Endothelial cell of umbilical vein (primary cell): ENCODE data around the gene SH3GLB2. TPM values are rescaled to one million over a fixed set of nuclear protein-coding genes. Genes with fewer than 3 reads are reported as not detected.

Experiments
- BruUV-seq: library from RNA; stranded (reverse); fragments of 400-500 nt; replicated peaks from 2 replicates; lab custom pipeline; 2021; lab: Mats Ljungman, UMichigan
- CTCF ChIA-PET: fragments of 300-600, 350-600 bp; sonication (Branson Sonifier 250); formaldehyde crosslinking; loops from one replicate; lab custom pipeline; 2021; ENCODE audit warnings: antibody characterized with exemption, inconsistent platforms; lab: Charles Lee
- POLR2A ChIA-PET: fragments of 300-600, 350-600 bp; sonication (Branson Sonifier 250); formaldehyde crosslinking; loops from one replicate; lab custom pipeline; 2021; ENCODE audit warnings: antibody characterized with exemption, inconsistent platforms; lab: Charles Lee
- DNase-seq: peaks from one replicate; pipeline ENCODE4 v3.0.0-alpha.2; 2011; ENCODE audit warnings: low read depth, low spot score
- FAIRE-seq: peaks from 2 replicates; lab custom pipeline; 2011; peaks lifted over from hg19 to GRCh38; lab: Jason Lieb, UNC
- H2AFZ ChIP-seq: 2 replicates; pipeline ENCODE4 v1.6.0; 2012; ENCODE audit warnings: low read depth, low read length, control low read depth, inconsistent platforms
- H3K27ac ChIP-seq: 2 replicates; pipeline ENCODE4 v1.5.1; 2011; ENCODE audit warnings: low read depth, mild to moderate bottlenecking, control low read depth, low read length, moderate library complexity; ENCODE audit not compliant: insufficient read depth
- H3K27me3 ChIP-seq, 2 experiments: 2 replicates each; pipeline versions ENCODE4 v1.6.0 to v1.6.1; 2011; ENCODE audit warnings: low read length in 2 of 2, mixed read lengths in 1 of 2; ENCODE audit not compliant: control insufficient read depth in 2 of 2, insufficient read depth in 2 of 2
- H3K36me3 ChIP-seq, 2 experiments: 2 replicates in 1 of 2; 3 replicates in 1 of 2; pipeline ENCODE4 v1.5.1; 2011; ENCODE audit warnings: low read length in 2 of 2, mild to moderate bottlenecking in 1 of 2, moderate library complexity in 1 of 2; ENCODE audit not compliant: control insufficient read depth in 2 of 2, insufficient read depth in 2 of 2; ENCODE audit errors: extremely low read depth in 1 of 2
- H3K4me1 ChIP-seq: 3 replicates; pipeline ENCODE4 v1.5.1; 2011; ENCODE audit warnings: mild to moderate bottlenecking, low read length; ENCODE audit not compliant: control insufficient read depth, insufficient read depth; ENCODE audit errors: extremely low read depth
- H3K4me2 ChIP-seq: 2 replicates; pipeline ENCODE4 v1.6.1; 2011; ENCODE audit warnings: low read length, control low read depth, mixed read lengths; ENCODE audit not compliant: insufficient read depth
- H3K4me3 ChIP-seq, 3 experiments: fragments of 200-600 bp in 1 of 3; sonication (generic), shearing (Covaris generic) in 1 of 3; replicated peaks in 1 of 3; 2 replicates each; pipeline ENCODE4 v1.5.1; 2011 to 2016; ENCODE audit warnings: control low read depth in 3 of 3, low read length in 3 of 3, mild to moderate bottlenecking in 2 of 3, inconsistent platforms in 1 of 3, low read depth in 1 of 3, moderate library complexity in 1 of 3; ENCODE audit not compliant: insufficient read depth in 1 of 3
- H3K79me2 ChIP-seq: 2 replicates; pipeline ENCODE4 v1.6.0; 2012; ENCODE audit warnings: low read length, inconsistent platforms; ENCODE audit not compliant: control insufficient read depth, insufficient read depth
- H3K9ac ChIP-seq: replicated peaks from 2 replicates; pipeline ENCODE3; 2011; ENCODE audit warnings: low read length, control low read depth; ENCODE audit not compliant: insufficient read depth; ENCODE audit errors: extremely low read depth
- H3K9me1 ChIP-seq: replicated peaks from 3 replicates; pipeline ENCODE4 v1.6.0; 2011; ENCODE audit warnings: mild to moderate bottlenecking, low read length; ENCODE audit not compliant: control insufficient read depth, insufficient read depth; ENCODE audit errors: extremely low read depth
- H3K9me3 ChIP-seq: replicated peaks from 2 replicates; pipeline ENCODE4 v1.5.1; 2012; ENCODE audit warnings: low read length, inconsistent platforms; ENCODE audit not compliant: control insufficient read depth, insufficient read depth
- H4K20me1 ChIP-seq: replicated peaks from 2 replicates; pipeline ENCODE3; 2011; ENCODE audit warnings: mild to moderate bottlenecking, low read length; ENCODE audit not compliant: control insufficient read depth, insufficient read depth; ENCODE audit errors: extremely low read depth
- EZH2 ChIP-seq: IDR thresholded peaks from 2 replicates; pipeline ENCODE4 v1.6.1; 2012; ENCODE audit warnings: borderline replicate concordance, low read depth, mild to moderate bottlenecking, moderate library complexity, low read length, inconsistent platforms; ENCODE audit not compliant: severe bottlenecking
- GATA2 ChIP-seq: IDR thresholded peaks from 2 replicates; pipeline ENCODE4 v1.7.0; 2011; ENCODE audit warnings: low read depth, mild to moderate bottlenecking, moderate library complexity, mixed read lengths, low read length; ENCODE audit not compliant: insufficient read length, insufficient read depth
- POLR2A ChIP-seq: IDR thresholded peaks from 2 replicates; pipeline ENCODE4 v1.6.1; 2012; ENCODE audit warnings: low read depth, mild to moderate bottlenecking, control low read depth, low read length
- POLR2AphosphoS5 ChIP-seq: IDR thresholded peaks from 2 replicates; pipeline ENCODE4 v1.6.1; 2012; ENCODE audit warnings: low read depth, mild to moderate bottlenecking, control low read depth, low read length, moderate library complexity; ENCODE audit not compliant: insufficient read depth
- dilution Hi-C: fragments of 300-500 bp; cut with MboI; formaldehyde crosslinking; loops from one replicate; pipeline ENCODE4 v1.15.0; 2019; ENCODE audit warnings: low sequenced_read_pairs; ENCODE audit not compliant: extremely low pct_ligation_motif_present
- intact Hi-C: fragments of 100-400 bp; cut with micrococcal nuclease; formaldehyde crosslinking; loops from one replicate; pipeline ENCODE4 v1.10.0; 2022
- polyA plus RNA-seq, 4 experiments: library from polyadenylated mRNA; depleted of rRNA in 3 of 4; stranded (reverse) in 3 of 4; unstranded in 1 of 4; fragments of >200 nt; gene quantifications; 2 replicates each; pipeline versions ENCODE4 v1.2.1 to v1.2.3, GENCODE V29; 2011 to 2012; ENCODE audit warnings: missing spikeins in 1 of 4
- total RNA-seq: library from RNA; stranded (reverse); gene quantifications from 2 replicates; pipeline ENCODE4 v1.2.3, GENCODE V29; 2021
- TF ChIP-seq, protein P1 (sequence below): IDR thresholded peaks from 2 replicates; pipeline ENCODE4 v1.6.1; 2011; ENCODE audit not compliant: insufficient read depth, insufficient read length
- TF ChIP-seq, protein P2 (sequence below), 2 donors: IDR thresholded peaks; 1 replicate in 1 of 2; 2 replicates in 1 of 2; pipeline ENCODE4 v1.5.1; 2011; ENCODE audit warnings: low read length in 2 of 2, mild to moderate bottlenecking in 2 of 2, moderate library complexity in 2 of 2, control low read depth in 1 of 2, inconsistent platforms in 1 of 2, low read depth in 1 of 2; ENCODE audit not compliant: insufficient read depth in 1 of 2; ENCODE audit errors: extremely low read depth in 1 of 2

The SH3GLB2 gene
- total and polyA plus RNA-seq, 2 donors (not counting 3 experiments of a cell fraction or from before 2014, with no cell fraction given) = 58.8 to 77.5 TPM

DNA sequence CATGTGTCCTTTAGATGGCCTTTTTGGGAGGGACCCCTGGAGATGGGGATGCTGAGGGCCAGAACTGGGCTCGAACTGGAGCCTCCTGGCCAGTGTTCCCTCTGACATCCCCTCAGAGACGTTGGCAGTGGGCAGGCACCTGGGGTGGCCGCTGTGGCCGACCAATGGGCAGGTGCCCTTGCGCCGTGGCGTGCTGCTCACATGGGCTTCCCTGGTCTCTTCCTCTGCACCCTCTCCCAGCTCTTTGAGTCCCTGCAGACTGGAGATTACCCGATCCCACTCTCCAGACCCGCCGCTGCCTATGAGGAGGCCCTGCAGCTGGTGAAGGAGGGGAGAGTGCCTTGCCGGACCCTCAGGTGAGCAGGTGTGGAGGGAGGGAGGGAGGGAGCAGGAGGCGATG is 32.9 kb upstream of the SH3GLB2 start:
- no peak overlapping the region for H3K27ac ChIP-seq
- H3K36me3 ChIP-seq = peaks cover 0 to 29% of the 10 kb centered on the region in 2 experiments
- TF ChIP-seq GATA2 (no peak), EZH2 (no peak), POLR2A (no peak), POLR2AphosphoS5 (no peak)
- TF ChIP-seq, protein P1, sequence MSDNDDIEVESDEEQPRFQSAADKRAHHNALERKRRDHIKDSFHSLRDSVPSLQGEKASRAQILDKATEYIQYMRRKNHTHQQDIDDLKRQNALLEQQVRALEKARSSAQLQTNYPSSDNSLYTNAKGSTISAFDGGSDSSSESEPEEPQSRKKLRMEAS = no peak
- TF ChIP-seq, protein P2, sequence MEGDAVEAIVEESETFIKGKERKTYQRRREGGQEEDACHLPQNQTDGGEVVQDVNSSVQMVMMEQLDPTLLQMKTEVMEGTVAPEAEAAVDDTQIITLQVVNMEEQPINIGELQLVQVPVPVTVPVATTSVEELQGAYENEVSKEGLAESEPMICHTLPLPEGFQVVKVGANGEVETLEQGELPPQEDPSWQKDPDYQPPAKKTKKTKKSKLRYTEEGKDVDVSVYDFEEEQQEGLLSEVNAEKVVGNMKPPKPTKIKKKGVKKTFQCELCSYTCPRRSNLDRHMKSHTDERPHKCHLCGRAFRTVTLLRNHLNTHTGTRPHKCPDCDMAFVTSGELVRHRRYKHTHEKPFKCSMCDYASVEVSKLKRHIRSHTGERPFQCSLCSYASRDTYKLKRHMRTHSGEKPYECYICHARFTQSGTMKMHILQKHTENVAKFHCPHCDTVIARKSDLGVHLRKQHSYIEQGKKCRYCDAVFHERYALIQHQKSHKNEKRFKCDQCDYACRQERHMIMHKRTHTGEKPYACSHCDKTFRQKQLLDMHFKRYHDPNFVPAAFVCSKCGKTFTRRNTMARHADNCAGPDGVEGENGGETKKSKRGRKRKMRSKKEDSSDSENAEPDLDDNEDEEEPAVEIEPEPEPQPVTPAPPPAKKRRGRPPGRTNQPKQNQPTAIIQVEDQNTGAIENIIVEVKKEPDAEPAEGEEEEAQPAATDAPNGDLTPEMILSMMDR (IDR thresholded peaks at IDR 0.05; ENCODE audit: extremely low read depth in 1 of 2, insufficient read depth in 1 of 2, low read depth in 1 of 2, low read length in 2 of 2) = no peak
- intact Hi-C loops (no loop called here), dilution Hi-C loops (no loop called here)
- no peaks in the 10 kb centered on the region for H3K9me1 ChIP-seq
- no peak for DNase-seq
- ChIA-PET POLR2A (no interaction called here), CTCF (interaction anchor here (1.1 kb wide), 1 partner anchor 25 kb away, joined by 3 read pairs; the partner anchor contains the start of gene MIGA2)
- H3K9ac ChIP-seq = no peak overlapping the region
- H2AFZ ChIP-seq = no peak overlapping the region
- H3K4me2 ChIP-seq = no peak overlapping the region
- H3K9me3 ChIP-seq = no peaks in the 10 kb centered on the region
- peaks cover 5% of the 10 kb centered on the region for H3K4me1 ChIP-seq
- FAIRE-seq = no peak
- no TSS peak for BruUV-seq
- H4K20me1 ChIP-seq = no peaks in the 10 kb centered on the region
- H3K79me2 ChIP-seq = no peaks in the 10 kb centered on the region
- H3K4me3 ChIP-seq = no peak overlapping the region
- H3K27me3 ChIP-seq = no peaks in the 10 kb centered on the region
